ENCODE results near the gene CD109. TPM values are rescaled to one million over a fixed set of nuclear protein-coding genes. Genes with fewer than 3 reads are reported as not detected.
"Not testable (repeated sequence)": the region's sequence is repeated elsewhere in the genome, so short reads cannot be mapped to it uniquely, and the experiment has no call there.

Gene CD109
- total RNA-seq, 1 donor from 2014 or later = 1.2 TPM

GRCh38 chr6:73724389-73724788 lies 28.4 kb downstream of the CD109 start:
- Histone ChIP-seq H3F3A (ENCODE audit: low read depth) (no peaks in the 10 kb centered on the region), H3K4me1 (no peaks in the 10 kb centered on the region), H3K9ac (no peak overlapping the region), H3K27me3 (no peaks in the 10 kb centered on the region), H4K20me1 (ENCODE audit: low read depth) (no peaks in the 10 kb centered on the region), H3K36me3 (no peaks in the 10 kb centered on the region), H3K4me2 (no peak overlapping the region), H3K4me3 (no peak overlapping the region), H3K9me3 (ENCODE audit: low read depth) (no peaks in the 10 kb centered on the region), H2AFZ (replicated peaks) (no peak overlapping the region), H3K27ac (no peak overlapping the region), H3K79me2 (ENCODE audit: low read depth) (no peaks in the 10 kb centered on the region)
- Mint-ChIP-seq H3K27me3 (ENCODE audit: insufficient read depth, low read depth) (peaks cover 3% of the 10 kb centered on the region), H3K27ac (no peak overlapping the region), H3K4me1 (no peaks in the 10 kb centered on the region), H3K4me3 (no peak overlapping the region), H3K36me3 (no peaks in the 10 kb centered on the region), H3K9me3 (no peaks in the 10 kb centered on the region)
- no peak for DNase-seq (ENCODE audit: low spot score)
- TF ChIP-seq EZH2phosphoT487 (IDR thresholded peaks at IDR 0.05) (no peak), CTCF (IDR thresholded peaks at IDR 0.05) (no peak), EZH2 (IDR thresholded peaks at IDR 0.05) (no peak)

GRCh38 chr6:73725192-73725591 lies 29.2 kb downstream of the CD109 start:
- not testable (repeated sequence) for H3K9ac ChIP-seq; H2AFZ ChIP-seq (replicated peaks); H3K9me3 Mint-ChIP-seq; H3K27ac Mint-ChIP-seq; H3K4me1 ChIP-seq; H3K4me3 ChIP-seq; DNase-seq (ENCODE audit: low spot score); H3F3A ChIP-seq (ENCODE audit: low read depth); H3K36me3 Mint-ChIP-seq; H3K27me3 Mint-ChIP-seq (ENCODE audit: insufficient read depth, low read depth); H3K4me1 Mint-ChIP-seq; H3K27ac ChIP-seq; H4K20me1 ChIP-seq (ENCODE audit: low read depth); H3K79me2 ChIP-seq (ENCODE audit: low read depth); H3K36me3 ChIP-seq; H3K27me3 ChIP-seq; H3K9me3 ChIP-seq (ENCODE audit: low read depth); H3K4me2 ChIP-seq; H3K4me3 Mint-ChIP-seq

- Histone ChIP-seq H3K9me3 (ENCODE audit: low read depth) (no peaks in the 10 kb centered on the region), H3K4me2 (no peak overlapping the region), H3K9ac (no peak overlapping the region), H3K4me1 (no peaks in the 10 kb centered on the region), H3K27me3 (no peaks in the 10 kb centered on the region), H3K27ac (no peak overlapping the region), H3K79me2 (ENCODE audit: low read depth) (no peaks in the 10 kb centered on the region), H3K36me3 (no peaks in the 10 kb centered on the region), H4K20me1 (ENCODE audit: low read depth) (no peaks in the 10 kb centered on the region), H3F3A (ENCODE audit: low read depth) (no peaks in the 10 kb centered on the region), H3K4me3 (no peak overlapping the region), H2AFZ (replicated peaks) (no peak overlapping the region)
- Mint-ChIP-seq H3K27ac (no peak overlapping the region), H3K9me3 (no peaks in the 10 kb centered on the region), H3K4me1 (no peaks in the 10 kb centered on the region), H3K4me3 (no peak overlapping the region), H3K27me3 (ENCODE audit: insufficient read depth, low read depth) (peaks cover 5% of the 10 kb centered on the region), H3K36me3 (no peaks in the 10 kb centered on the region)
- DNase-seq (ENCODE audit: low spot score) = no peak
- no peak for TF ChIP-seq EZH2phosphoT487 (IDR thresholded peaks at IDR 0.05)
- TF ChIP-seq EZH2 (IDR thresholded peaks at IDR 0.05) = no peak
- no peak for TF ChIP-seq CTCF (IDR thresholded peaks at IDR 0.05)
Observed at GRCh38 chr6:73727114-73727513, 31.1 kb downstream of the CD109 start.

GRCh38 chr6:73728548-73729205 lies 32.7 kb downstream of the CD109 start:
- Mint-ChIP-seq H3K9me3 (no peaks in the 10 kb centered on the region), H3K4me1 (no peaks in the 10 kb centered on the region), H3K27ac (no peak overlapping the region), H3K36me3 (no peaks in the 10 kb centered on the region), H3K27me3 (ENCODE audit: insufficient read depth, low read depth) (peaks cover 5% of the 10 kb centered on the region), H3K4me3 (no peak overlapping the region)
- no peak for TF ChIP-seq CTCF (IDR thresholded peaks at IDR 0.05)
- TF ChIP-seq EZH2phosphoT487 (IDR thresholded peaks at IDR 0.05) = no peak
- TF ChIP-seq EZH2 (IDR thresholded peaks at IDR 0.05) = no peak
- H3K9ac ChIP-seq = no peak overlapping the region
- H3K9me3 ChIP-seq (ENCODE audit: low read depth) = no peaks in the 10 kb centered on the region
- H3K4me3 ChIP-seq = no peak overlapping the region
- H4K20me1 ChIP-seq (ENCODE audit: low read depth) = no peaks in the 10 kb centered on the region
- H3K79me2 ChIP-seq (ENCODE audit: low read depth) = no peaks in the 10 kb centered on the region
- H2AFZ ChIP-seq (replicated peaks) = no peak overlapping the region
- no peaks in the 10 kb centered on the region for H3K27me3 ChIP-seq
- no peaks in the 10 kb centered on the region for H3F3A ChIP-seq (ENCODE audit: low read depth)
- H3K4me1 ChIP-seq = no peaks in the 10 kb centered on the region
- DNase-seq (ENCODE audit: low spot score) = no peak
- H3K27ac ChIP-seq = no peak overlapping the region
- no peaks in the 10 kb centered on the region for H3K36me3 ChIP-seq
- no peak overlapping the region for H3K4me2 ChIP-seq
